Heart right ventricle (tissue), 16 donors: ENCODE data around the gene PRAMEF5. TPM values are rescaled to one million over a fixed set of nuclear protein-coding genes. Genes with fewer than 3 reads are reported as not detected.
"Not testable (repeated sequence)": the region's sequence is repeated elsewhere in the genome, so short reads cannot be mapped to it uniquely, and the experiment has no call there.

ENCODE experiments used
- ATAC-seq, 8 donors: fragments of 200-7000 bp; cut with Tn5 transposase; one replicate each; pipeline ENCODE4 v1.9.1; 2020; ENCODE audit warnings: mild to moderate bottlenecking in 8 of 8, moderate library complexity in 8 of 8, moderate number of reproducible peaks in 1 of 8
- DNase-seq, 2 donors: peaks; one replicate each; pipeline ENCODE4 v3.0.0-alpha.2; 2020
- H3K27ac ChIP-seq, 10 donors: fragments of 200-600 bp; sonication (generic) in 2 of 10; one replicate each; pipeline versions ENCODE4 v1.5.0 to v1.8.0; 2020 to 2022; ENCODE audit warnings: mild to moderate bottlenecking in 3 of 10
- H3K27me3 ChIP-seq, 7 donors: fragments of 200-600 bp; one replicate each; pipeline ENCODE4 v1.8.0; 2021 to 2022; ENCODE audit warnings: mild to moderate bottlenecking in 2 of 7
- H3K36me3 ChIP-seq, 9 donors: fragments of 200-600 bp; sonication (generic) in 1 of 9; one replicate each; pipeline versions ENCODE4 v1.5.0 to v1.8.0; 2020 to 2022; ENCODE audit warnings: mild to moderate bottlenecking in 2 of 9
- H3K4me1 ChIP-seq, 9 donors: fragments of 200-600 bp; sonication (generic) in 1 of 9; one replicate each; pipeline versions ENCODE4 v1.5.0 to v1.8.0; 2020 to 2022; ENCODE audit warnings: mild to moderate bottlenecking in 4 of 9
- H3K4me3 ChIP-seq, 10 donors: fragments of 200-600 bp; sonication (generic) in 2 of 10; one replicate each; pipeline versions ENCODE4 v1.5.0 to v1.8.0; 2020 to 2022; ENCODE audit warnings: mild to moderate bottlenecking in 7 of 10, moderate library complexity in 2 of 10
- H3K9me3 ChIP-seq, 11 donors: fragments of 200-600 bp in 10 of 11; sonication (generic) in 2 of 11; one replicate each; pipeline versions ENCODE4 v1.5.0 to v1.8.0; 2013 to 2022; ENCODE audit warnings: mild to moderate bottlenecking in 2 of 11, control low read depth in 1 of 11, moderate library complexity in 1 of 11
- WGBS, 2 donors: extraction: QIAGEN DNeasy Blood & Tissue Kit; methylation state at CpG; one replicate each; pipeline ENCODE4 v1.1.7; 2013; ENCODE audit warnings: inconsistent platforms in 1 of 2; 5-methylcytosine and 5-hydroxymethylcytosine counted together
- intact Hi-C, 10 donors: fragments of 100-400 bp; cut with DNase I; formaldehyde crosslinking; loops; one replicate each; pipeline versions ENCODE4 v1.11.1 to v1.14.2; 2022
- polyA plus RNA-seq, 2 donors: library from polyadenylated mRNA; stranded (reverse); fragments of 200-250 nt; gene quantifications; one replicate each; pipeline ENCODE4 v1.2.3, GENCODE V29; 2013
- total RNA-seq, 10 donors: library from RNA; stranded (reverse); fragmentation: NEBNext Ultra II Directional in 3 of 10; extraction: Animal tissue kit (Norgen Biotek cat#: 25700) in 3 of 10; gene quantifications; one replicate each; pipeline versions ENCODE4 v1.2.1 to v1.2.4, GENCODE V29; 2021 to 2023
- donor health status: Arrhythmogenic right ventricular cardiomyopathy.
- donor health status: ischemic (EF 13 %, LVEDD 7.1; RV severe dilation, severe dysfunction).
- donor health status: healthy with polysubstance abuse.
- donor health status: DM: no; HTN: yes; CAD: no.
- donor health status: DM: no; HTN: no; CAD: no.
- donor health status: ischemic (EF 25% LVEDD 6.9; RV normal size, moderate dysfunction).
- donor health status: ischemic (EF 25% LVEDD 5.7; RV mildly dilated, moderate dysfunction).
- donor health status: healthy.
- donor health status: DM: yes; HTN: yes; CAD: no.
- donor health status: Ischemic cardiomyopathy.
- donor health status: ischemic (EF 35%, LVEDD 5.7; RV mildly dilated, moderate dysfunction).
- donor health status: nonischemic (EF 11% LVEDD 7.7; RV severe dilation, severe dysfunction).
- donor health status: DM: yes; HTN: yes; CAD: no.
- donor health status: PGD.
- donor health status: ischemic (EF 29% LVEDD 5.4; RV normal size, mild dysfunction).
- donor health status: nonischemic (EF 23%, LVEDD 6.1; RV moderate dilation, normal function).

The PRAMEF5 gene
- total and polyA plus RNA-seq, 12 donors: not detected

- H3K4me3 ChIP-seq, H3K4me1 ChIP-seq, DNase-seq, H3K27me3 ChIP-seq, H3K9me3 ChIP-seq, H3K27ac ChIP-seq, H3K36me3 ChIP-seq, ATAC-seq, intact Hi-C loops: not testable (repeated sequence)
Observed at GRCh38 chr1:13302197-13302596, 48.2 kb downstream of the PRAMEF5 start.

- H3K36me3 ChIP-seq, H3K27ac ChIP-seq, H3K9me3 ChIP-seq, H3K4me3 ChIP-seq, H3K27me3 ChIP-seq, ATAC-seq, H3K4me1 ChIP-seq, intact Hi-C loops, DNase-seq: not testable (repeated sequence)
- WGBS, 2 donors: no CpG with 5 or more reads among the region's 1 CpG
Observed at GRCh38 chr1:13303239-13303638, 49.2 kb downstream of the PRAMEF5 start, which contains the start of gene PRAMEF33. Gene PRAMEF33 (plus strand): TSS chr1:13303539. CDS start chr1:13305955, 2,416 bp downstream.

Other genes starting within 250 kb of the PRAMEF5 start
- not detected for gene PRAMEF27, start 197.6 kb upstream of the PRAMEF5 start, total RNA-seq
- gene PRAMEF27, start 197.6 kb upstream of the PRAMEF5 start, polyA plus RNA-seq: not detected
- gene HNRNPCL3, start 193.4 kb upstream of the PRAMEF5 start, total RNA-seq: not detected
- gene HNRNPCL3, start 193.4 kb upstream of the PRAMEF5 start, polyA plus RNA-seq: not detected
- gene PRAMEF25, start 183.4 kb upstream of the PRAMEF5 start, total RNA-seq: not detected
- gene PRAMEF25, start 183.4 kb upstream of the PRAMEF5 start, polyA plus RNA-seq: not detected
- not detected for gene HNRNPCL2, start 137.3 kb upstream of the PRAMEF5 start, total RNA-seq
- gene HNRNPCL2, start 137.3 kb upstream of the PRAMEF5 start, polyA plus RNA-seq: not detected
- not detected for gene PRAMEF26, start 98.2 kb upstream of the PRAMEF5 start, total RNA-seq
- not detected for gene PRAMEF26, start 98.2 kb upstream of the PRAMEF5 start, polyA plus RNA-seq
- gene HNRNPCL4, start 88.6 kb upstream of the PRAMEF5 start, total RNA-seq: not detected
- not detected for gene HNRNPCL4, start 88.6 kb upstream of the PRAMEF5 start, polyA plus RNA-seq
- gene PRAMEF9, start 82.3 kb upstream of the PRAMEF5 start, total RNA-seq: not detected
- gene PRAMEF9, start 82.3 kb upstream of the PRAMEF5 start, polyA plus RNA-seq: not detected
- gene PRAMEF13, start 52.8 kb upstream of the PRAMEF5 start, total RNA-seq: not detected
- gene PRAMEF13, start 52.8 kb upstream of the PRAMEF5 start, polyA plus RNA-seq: not detected
- not detected for gene PRAMEF18, start 28.0 kb upstream of the PRAMEF5 start, total RNA-seq
- not detected for gene PRAMEF18, start 28.0 kb upstream of the PRAMEF5 start, polyA plus RNA-seq
- not detected for gene PRAMEF8, start 30.9 kb downstream of the PRAMEF5 start, total RNA-seq
- gene PRAMEF8, start 30.9 kb downstream of the PRAMEF5 start, polyA plus RNA-seq: not detected
- gene PRAMEF33, start 49.3 kb downstream of the PRAMEF5 start, total RNA-seq: not detected
- not detected for gene PRAMEF33, start 49.3 kb downstream of the PRAMEF5 start, polyA plus RNA-seq
- gene PRAMEF15, start 61.4 kb downstream of the PRAMEF5 start, total RNA-seq: not detected
- not detected for gene PRAMEF15, start 61.4 kb downstream of the PRAMEF5 start, polyA plus RNA-seq
- not detected for gene PRAMEF14, start 92.9 kb downstream of the PRAMEF5 start, total RNA-seq
- gene PRAMEF14, start 92.9 kb downstream of the PRAMEF5 start, polyA plus RNA-seq: not detected
- not detected for gene PRAMEF19, start 117.7 kb downstream of the PRAMEF5 start, total RNA-seq
- not detected for gene PRAMEF19, start 117.7 kb downstream of the PRAMEF5 start, polyA plus RNA-seq
- gene PRAMEF17, start 135.4 kb downstream of the PRAMEF5 start, total RNA-seq: not detected
- not detected for gene PRAMEF17, start 135.4 kb downstream of the PRAMEF5 start, polyA plus RNA-seq
- gene PRAMEF20, start 156.3 kb downstream of the PRAMEF5 start, total RNA-seq: not detected
- gene PRAMEF20, start 156.3 kb downstream of the PRAMEF5 start, polyA plus RNA-seq: not detected